GM12878 (cell line): ENCODE results near the gene JAKMIP1. TPM values are rescaled to one million over a fixed set of nuclear protein-coding genes. Genes with fewer than 3 reads are reported as not detected.

Source experiments
- ATAC-seq: fragments of 200-7000 bp; cut with Tn5 transposase; 3 replicates; pipeline ENCODE4 v1.9.1; 2020; ENCODE audit warnings: mild to moderate bottlenecking, moderate library complexity
- BruUV-seq: library from RNA; stranded (reverse); fragments of 400-500 nt; replicated peaks from 2 replicates; lab custom pipeline; 2021; lab: Mats Ljungman, UMichigan
- CTCF ChIA-PET: fragments of 300-600 bp; sonication (Branson Sonifier 250); formaldehyde crosslinking; extraction: SDS; loops from one replicate; lab custom pipeline; 2021; ENCODE audit warnings: inconsistent platforms; lab: Yijun Ruan, JAX
- POLR2A ChIA-PET: fragments of 350-600 bp; formaldehyde crosslinking; extraction: SDS; loops from one replicate; lab custom pipeline; 2021; ENCODE audit warnings: inconsistent platforms; lab: Charles Lee
- RAD21 ChIA-PET: fragments of 300-600 bp; sonication (Branson Sonifier 250); formaldehyde crosslinking; loops from one replicate; lab custom pipeline; 2023; ENCODE audit warnings: antibody characterized with exemption; ENCODE audit not compliant: unreplicated experiment; lab: Charles Lee
- SMC1A ChIA-PET: fragments of 300-600 bp; sonication (Branson Sonifier 250); formaldehyde crosslinking; loops from one replicate; lab custom pipeline; 2023; ENCODE audit not compliant: unreplicated experiment, uncharacterized antibody; lab: Charles Lee
- DNase-seq: peaks from one replicate; pipeline ENCODE4 v3.0.0-alpha.2; 2011; ENCODE audit warnings: low read depth, low spot score
- FAIRE-seq: peaks from 3 replicates; lab custom pipeline; 2011; peaks lifted over from hg19 to GRCh38; lab: Jason Lieb, UNC
- H2AFZ ChIP-seq: 2 replicates; pipeline ENCODE4 v1.6.0; 2011; ENCODE audit warnings: low read depth, low read length, control low read depth; ENCODE audit not compliant: control insufficient read depth
- H3K27ac ChIP-seq: 2 replicates; pipeline ENCODE4 v1.5.1; 2011; ENCODE audit warnings: control low read depth; ENCODE audit not compliant: control insufficient read depth, insufficient read depth
- H3K27me3 ChIP-seq, 2 experiments: replicated peaks in 1 of 2; 2 replicates each; pipeline versions ENCODE4 v1.6.0 to v1.6.1; 2011; ENCODE audit warnings: low read length in 1 of 2; ENCODE audit not compliant: control insufficient read depth in 2 of 2, insufficient read depth in 2 of 2
- H3K36me3 ChIP-seq, 2 experiments: 2 replicates each; pipeline ENCODE4 v1.5.1; 2011; ENCODE audit warnings: low read length in 1 of 2; ENCODE audit not compliant: control insufficient read depth in 2 of 2, insufficient read depth in 2 of 2
- H3K4me1 ChIP-seq: 2 replicates; pipeline ENCODE4 v1.6.1; 2011; ENCODE audit warnings: mild to moderate bottlenecking, low read length, moderate library complexity, mixed read lengths; ENCODE audit not compliant: control insufficient read depth, insufficient read depth
- H3K4me2 ChIP-seq: 2 replicates; pipeline ENCODE4 v1.6.0; 2011; ENCODE audit warnings: control low read depth; ENCODE audit not compliant: control insufficient read depth, insufficient read depth
- H3K4me3 ChIP-seq: fragments of 200-600 bp; sonication (generic); 2 replicates; pipeline ENCODE4 v1.5.1; 2016
- H3K79me2 ChIP-seq: 2 replicates; pipeline ENCODE4 v1.6.0; 2011; ENCODE audit warnings: low read length; ENCODE audit not compliant: control insufficient read depth, insufficient read depth
- H3K9ac ChIP-seq: 2 replicates; pipeline ENCODE4 v1.8.0; 2011; ENCODE audit warnings: low read length, control low read depth, mixed read lengths; ENCODE audit not compliant: control insufficient read depth, insufficient read depth
- H3K9me3 ChIP-seq: replicated peaks from 3 replicates; pipeline ENCODE4 v1.5.1; 2011; ENCODE audit warnings: mild to moderate bottlenecking, low read length; ENCODE audit not compliant: control insufficient read depth, insufficient read depth
- H4K20me1 ChIP-seq: 2 replicates; pipeline ENCODE4 v1.6.0; 2011; ENCODE audit not compliant: control insufficient read depth, insufficient read depth
- ASH2L ChIP-seq: fragments of 300-600, 200-600 bp; sonication (generic); IDR thresholded peaks from 2 replicates; pipeline ENCODE4 v1.6.1; 2017; ENCODE audit warnings: low read depth, mild to moderate bottlenecking, borderline replicate concordance
- CBX5 ChIP-seq: sonication (generic); IDR thresholded peaks from 2 replicates; pipeline ENCODE4 v1.6.1; 2016; ENCODE audit warnings: low read depth, moderate library complexity, mild to moderate bottlenecking, inconsistent platforms
- CHD1 ChIP-seq: IDR thresholded peaks from 2 replicates; pipeline ENCODE4 v1.6.1; 2012; ENCODE audit warnings: low read depth, low read length, improper control_type of control experiment
- ESRRA ChIP-seq: IDR thresholded peaks from 2 replicates; pipeline ENCODE4 v1.6.1; 2012; ENCODE audit warnings: mild to moderate bottlenecking, low read length, improper control_type of control experiment
- ETV6 ChIP-seq, 2 experiments: fragments of 450-650 bp in 1 of 2; IDR thresholded peaks in 1 of 2; conservative IDR thresholded peaks in 1 of 2; 2 replicates each; pipeline ENCODE4 v1.6.1; 2014; ENCODE audit warnings: antibody characterized with exemption in 1 of 2, borderline replicate concordance in 1 of 2, low read depth in 1 of 2, mild to moderate bottlenecking in 1 of 2, moderate library complexity in 1 of 2
- HDAC6 ChIP-seq: fragments of 200-600 bp; sonication (generic); IDR thresholded peaks from one replicate; pipeline ENCODE4 v1.8.0; 2017; ENCODE audit warnings: antibody characterized with exemption; ENCODE audit not compliant: unreplicated experiment
- MEF2A ChIP-seq: IDR thresholded peaks from 2 replicates; pipeline ENCODE4 v1.6.1; 2011; ENCODE audit warnings: low read depth, mild to moderate bottlenecking, low read length, moderate library complexity; ENCODE audit not compliant: insufficient read depth
- MTA2 ChIP-seq: fragments of 450-650 bp; IDR thresholded peaks from 2 replicates; pipeline ENCODE4 v1.6.1; 2016; ENCODE audit warnings: low read depth, mild to moderate bottlenecking, moderate library complexity
- RUNX3 ChIP-seq: IDR thresholded peaks from 2 replicates; pipeline ENCODE4 v1.6.1; 2012; ENCODE audit warnings: low read length, inconsistent platforms
- SMC3 ChIP-seq: IDR thresholded peaks from 2 replicates; pipeline ENCODE4 v1.6.1; 2011; ENCODE audit warnings: low read length, improper control_type of control experiment, borderline replicate concordance
- WGBS: methylation state at CpG from one replicate; pipeline ENCODE4 v1.1.6; 2016; ENCODE audit warnings: low lambda C conversion rate; ENCODE audit not compliant: insufficient replicate concordance, insufficient coverage; ENCODE audit errors: missing lambda C conversion rate; 5-methylcytosine and 5-hydroxymethylcytosine counted together
- in situ Hi-C: fragments of 300-500 bp; cut with MboI; formaldehyde crosslinking; loops from 9 replicates; pipeline ENCODE4 v1.14.3; 2018; ENCODE audit warnings: mixed read lengths
- intact Hi-C: fragments of 100-400 bp; cut with micrococcal nuclease; formaldehyde crosslinking; loops from one replicate; pipeline ENCODE4 v1.14.2; 2022; ENCODE audit not compliant: unreplicated experiment
- polyA plus RNA-seq, 11 experiments: library from polyadenylated mRNA; depleted of rRNA in 4 of 11; unstranded in 6 of 11; stranded (reverse) in 5 of 11; fragments of >200 nt; fragmentation: Nextera tagmentation in 4 of 11; fragmentation: Illumina TruSeq in 1 of 11; extraction: Ambion mirVana in 4 of 11; extraction: Trizol in 1 of 11; gene quantifications; 1 replicate in 1 of 11; 2 replicates in 10 of 11; pipeline versions ENCODE4 v1.2.1 to v1.2.3, GENCODE V29; 2011 to 2016; ENCODE audit warnings: inconsistent platforms in 2 of 11, missing spikeins in 2 of 11, low read depth in 1 of 11
- total RNA-seq, 4 experiments: library from RNA; depleted of rRNA in 3 of 4; stranded (reverse); fragments of >200 nt in 3 of 4; fragmentation: Illumina TruSeq in 1 of 4; extraction: Trizol in 1 of 4; gene quantifications; 2 replicates each; pipeline versions ENCODE4 v1.2.1 to v1.2.3, GENCODE V29; 2013 to 2021
- TF ChIP-seq, protein P1 (sequence below): fragments of 450-650 bp; IDR thresholded peaks from 2 replicates; pipeline ENCODE4 v1.6.1; 2016; ENCODE audit warnings: mild to moderate bottlenecking, moderate library complexity, borderline replicate concordance
- TF ChIP-seq, protein P2 (sequence below): fragments of 450-650 bp; IDR thresholded peaks from 2 replicates; pipeline ENCODE4 v1.6.1; 2017; ENCODE audit warnings: mild to moderate bottlenecking, moderate library complexity

The JAKMIP1 gene
- total and polyA plus RNA-seq, 10 of the 15 experiments (the other 5 are each of a cell fraction or from before 2014, with no cell fraction given): 0.52 to 16.7 (median 12.3) TPM

DNA sequence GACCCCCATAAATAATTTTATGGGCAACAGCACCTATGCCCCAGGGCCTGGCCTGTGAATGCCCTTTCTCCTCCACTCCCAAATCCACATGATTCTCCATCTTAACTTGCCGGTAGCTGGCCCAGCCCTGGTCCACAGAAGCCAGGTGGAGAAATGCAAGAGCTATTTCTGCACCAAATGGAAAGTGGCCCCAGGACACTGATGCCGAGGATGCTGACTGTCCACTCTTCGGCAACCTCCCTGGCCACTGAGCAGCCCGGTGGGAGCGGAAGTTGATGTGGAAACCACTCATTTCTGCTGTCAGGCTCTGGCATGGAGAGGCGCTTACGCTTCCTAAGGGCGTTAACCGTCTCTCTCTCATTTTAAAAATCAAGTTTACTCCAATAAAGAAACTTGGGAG lies 58.8 kb downstream of the JAKMIP1 start:
- H3K27ac ChIP-seq: no peak overlapping the region
- in situ Hi-C loops (no loop called here), intact Hi-C loops (no loop called here)
- no peak overlapping the region for H3K4me3 ChIP-seq
- no peak for FAIRE-seq
- H3K4me2 ChIP-seq: no peak overlapping the region
- ChIA-PET SMC1A (interaction anchor here (0.6 to 1.1 kb wide), 2 partner anchors 50 to 109 kb away, joined by 3 to 4 read pairs; no protein-coding TSS in a partner anchor), CTCF (interaction anchor here (0.8 to 1.4 kb wide), 2 partner anchors 108 to 109 kb away, joined by 3 to 4 read pairs; no protein-coding TSS in a partner anchor), POLR2A (interaction anchor here (0.6 to 1.0 kb wide), 2 partner anchors 53 to 55 kb away, joined by 3 to 5 read pairs; no protein-coding TSS in a partner anchor), RAD21 (no interaction called here)
- H3K27me3 ChIP-seq: no peaks in the 10 kb centered on the region
- no peak overlapping the region for H3K9ac ChIP-seq
- no peak overlapping the region for H2AFZ ChIP-seq
- peaks cover 0 to 2% of the 10 kb centered on the region in 2 experiments; a peak in 2 of 4 replicates for H3K36me3 ChIP-seq
- H3K4me1 ChIP-seq: no peaks in the 10 kb centered on the region
- peaks cover 5% of the 10 kb centered on the region; the same call in 2 of the 3 replicates for H3K9me3 ChIP-seq
- no peak for DNase-seq
- no peaks in the 10 kb centered on the region for H3K79me2 ChIP-seq
- no peak for ATAC-seq
- no peaks in the 10 kb centered on the region for H4K20me1 ChIP-seq
- BruUV-seq: no TSS peak
- WGBS: 78% methylated on average over 9 of the region's 9 CpGs
- TF ChIP-seq, protein P1, sequence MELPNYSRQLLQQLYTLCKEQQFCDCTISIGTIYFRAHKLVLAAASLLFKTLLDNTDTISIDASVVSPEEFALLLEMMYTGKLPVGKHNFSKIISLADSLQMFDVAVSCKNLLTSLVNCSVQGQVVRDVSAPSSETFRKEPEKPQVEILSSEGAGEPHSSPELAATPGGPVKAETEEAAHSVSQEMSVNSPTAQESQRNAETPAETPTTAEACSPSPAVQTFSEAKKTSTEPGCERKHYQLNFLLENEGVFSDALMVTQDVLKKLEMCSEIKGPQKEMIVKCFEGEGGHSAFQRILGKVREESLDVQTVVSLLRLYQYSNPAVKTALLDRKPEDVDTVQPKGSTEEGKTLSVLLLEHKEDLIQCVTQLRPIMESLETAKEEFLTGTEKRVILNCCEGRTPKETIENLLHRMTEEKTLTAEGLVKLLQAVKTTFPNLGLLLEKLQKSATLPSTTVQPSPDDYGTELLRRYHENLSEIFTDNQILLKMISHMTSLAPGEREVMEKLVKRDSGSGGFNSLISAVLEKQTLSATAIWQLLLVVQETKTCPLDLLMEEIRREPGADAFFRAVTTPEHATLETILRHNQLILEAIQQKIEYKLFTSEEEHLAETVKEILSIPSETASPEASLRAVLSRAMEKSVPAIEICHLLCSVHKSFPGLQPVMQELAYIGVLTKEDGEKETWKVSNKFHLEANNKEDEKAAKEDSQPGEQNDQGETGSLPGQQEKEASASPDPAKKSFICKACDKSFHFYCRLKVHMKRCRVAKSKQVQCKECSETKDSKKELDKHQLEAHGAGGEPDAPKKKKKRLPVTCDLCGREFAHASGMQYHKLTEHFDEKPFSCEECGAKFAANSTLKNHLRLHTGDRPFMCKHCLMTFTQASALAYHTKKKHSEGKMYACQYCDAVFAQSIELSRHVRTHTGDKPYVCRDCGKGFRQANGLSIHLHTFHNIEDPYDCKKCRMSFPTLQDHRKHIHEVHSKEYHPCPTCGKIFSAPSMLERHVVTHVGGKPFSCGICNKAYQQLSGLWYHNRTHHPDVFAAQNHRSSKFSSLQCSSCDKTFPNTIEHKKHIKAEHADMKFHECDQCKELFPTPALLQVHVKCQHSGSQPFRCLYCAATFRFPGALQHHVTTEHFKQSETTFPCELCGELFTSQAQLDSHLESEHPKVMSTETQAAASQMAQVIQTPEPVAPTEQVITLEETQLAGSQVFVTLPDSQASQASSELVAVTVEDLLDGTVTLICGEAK: no peak
- TF ChIP-seq RUNX3 (no peak), ETV6 (conservative IDR thresholded peaks at IDR 0.05 in 1 of 2, IDR thresholded peaks at IDR 0.05 in 1 of 2; ENCODE audit: borderline replicate concordance in 1 of 2, low read depth in 1 of 2) (no peak), SMC3 (no peak), ESRRA (no peak), ASH2L (no peak), MEF2A (no peak), CBX5 (no peak), CHD1 (no peak), MTA2 (no peak), HDAC6 (no peak)
- TF ChIP-seq, protein P2, sequence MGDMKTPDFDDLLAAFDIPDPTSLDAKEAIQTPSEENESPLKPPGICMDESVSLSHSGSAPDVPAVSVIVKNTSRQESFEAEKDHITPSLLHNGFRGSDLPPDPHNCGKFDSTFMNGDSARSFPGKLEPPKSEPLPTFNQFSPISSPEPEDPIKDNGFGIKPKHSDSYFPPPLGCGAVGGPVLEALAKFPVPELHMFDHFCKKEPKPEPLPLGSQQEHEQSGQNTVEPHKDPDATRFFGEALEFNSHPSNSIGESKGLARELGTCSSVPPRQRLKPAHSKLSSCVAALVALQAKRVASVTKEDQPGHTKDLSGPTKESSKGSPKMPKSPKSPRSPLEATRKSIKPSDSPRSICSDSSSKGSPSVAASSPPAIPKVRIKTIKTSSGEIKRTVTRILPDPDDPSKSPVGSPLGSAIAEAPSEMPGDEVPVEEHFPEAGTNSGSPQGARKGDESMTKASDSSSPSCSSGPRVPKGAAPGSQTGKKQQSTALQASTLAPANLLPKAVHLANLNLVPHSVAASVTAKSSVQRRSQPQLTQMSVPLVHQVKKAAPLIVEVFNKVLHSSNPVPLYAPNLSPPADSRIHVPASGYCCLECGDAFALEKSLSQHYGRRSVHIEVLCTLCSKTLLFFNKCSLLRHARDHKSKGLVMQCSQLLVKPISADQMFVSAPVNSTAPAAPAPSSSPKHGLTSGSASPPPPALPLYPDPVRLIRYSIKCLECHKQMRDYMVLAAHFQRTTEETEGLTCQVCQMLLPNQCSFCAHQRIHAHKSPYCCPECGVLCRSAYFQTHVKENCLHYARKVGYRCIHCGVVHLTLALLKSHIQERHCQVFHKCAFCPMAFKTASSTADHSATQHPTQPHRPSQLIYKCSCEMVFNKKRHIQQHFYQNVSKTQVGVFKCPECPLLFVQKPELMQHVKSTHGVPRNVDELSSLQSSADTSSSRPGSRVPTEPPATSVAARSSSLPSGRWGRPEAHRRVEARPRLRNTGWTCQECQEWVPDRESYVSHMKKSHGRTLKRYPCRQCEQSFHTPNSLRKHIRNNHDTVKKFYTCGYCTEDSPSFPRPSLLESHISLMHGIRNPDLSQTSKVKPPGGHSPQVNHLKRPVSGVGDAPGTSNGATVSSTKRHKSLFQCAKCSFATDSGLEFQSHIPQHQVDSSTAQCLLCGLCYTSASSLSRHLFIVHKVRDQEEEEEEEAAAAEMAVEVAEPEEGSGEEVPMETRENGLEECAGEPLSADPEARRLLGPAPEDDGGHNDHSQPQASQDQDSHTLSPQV: no peak
